GM10248 (cell line): ENCODE results near the gene HDHD5.

ENCODE experiments used
- CTCF ChIA-PET: fragments of 300-600 bp; sonication (Branson Sonifier 250); formaldehyde crosslinking; extraction: SDS; loops from one replicate; lab custom pipeline; 2021; ENCODE audit warnings: antibody characterized with exemption; lab: Yijun Ruan, JAX
- POLR2A ChIA-PET: fragments of 350-650 bp; sonication (Branson Sonifier 250); formaldehyde crosslinking; extraction: SDS; loops from one replicate; lab custom pipeline; 2020; ENCODE audit warnings: antibody characterized with exemption; lab: Yijun Ruan, JAX
- DNase-seq: peaks from one replicate; pipeline ENCODE4 v3.0.0; 2012; ENCODE audit errors: extremely low spot score
- TF ChIP-seq, protein P1 (sequence below): IDR thresholded peaks from 2 replicates; pipeline ENCODE4 v1.5.1; 2012; ENCODE audit warnings: mild to moderate bottlenecking, low read depth; ENCODE audit errors: extremely low read depth, missing control alignments, control extremely low read depth

HDHD5 gene

DNA sequence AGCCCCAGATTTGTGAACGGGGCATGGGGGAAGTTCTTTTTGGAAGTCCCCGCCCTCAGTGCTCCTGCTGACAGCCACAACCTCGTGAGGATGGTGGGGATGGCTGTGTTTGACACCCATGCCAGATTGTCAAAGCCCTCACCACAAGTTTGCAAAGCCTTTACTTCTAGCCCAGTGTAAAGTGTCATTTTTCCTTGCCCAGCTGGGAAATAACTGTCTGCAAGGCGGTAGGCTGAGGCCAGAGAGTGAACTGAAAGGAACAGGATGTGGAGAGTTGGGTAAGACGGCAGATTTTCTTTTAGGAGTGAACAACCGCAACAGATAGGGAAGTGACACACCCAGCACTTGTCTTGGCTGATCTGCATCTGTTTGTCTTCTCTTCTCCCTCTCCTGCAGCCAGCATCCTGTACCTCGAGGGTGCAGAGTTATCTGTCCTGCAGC lies 60.7 kb downstream of the HDHD5 start:
- POLR2A ChIA-PET, result no interaction called here
- CTCF ChIA-PET, result interaction anchor here (1.5 kb wide), 1 partner anchor 74 kb away, joined by 4 read pairs; no protein-coding TSS in a partner anchor
- TF ChIP-seq, protein P1, sequence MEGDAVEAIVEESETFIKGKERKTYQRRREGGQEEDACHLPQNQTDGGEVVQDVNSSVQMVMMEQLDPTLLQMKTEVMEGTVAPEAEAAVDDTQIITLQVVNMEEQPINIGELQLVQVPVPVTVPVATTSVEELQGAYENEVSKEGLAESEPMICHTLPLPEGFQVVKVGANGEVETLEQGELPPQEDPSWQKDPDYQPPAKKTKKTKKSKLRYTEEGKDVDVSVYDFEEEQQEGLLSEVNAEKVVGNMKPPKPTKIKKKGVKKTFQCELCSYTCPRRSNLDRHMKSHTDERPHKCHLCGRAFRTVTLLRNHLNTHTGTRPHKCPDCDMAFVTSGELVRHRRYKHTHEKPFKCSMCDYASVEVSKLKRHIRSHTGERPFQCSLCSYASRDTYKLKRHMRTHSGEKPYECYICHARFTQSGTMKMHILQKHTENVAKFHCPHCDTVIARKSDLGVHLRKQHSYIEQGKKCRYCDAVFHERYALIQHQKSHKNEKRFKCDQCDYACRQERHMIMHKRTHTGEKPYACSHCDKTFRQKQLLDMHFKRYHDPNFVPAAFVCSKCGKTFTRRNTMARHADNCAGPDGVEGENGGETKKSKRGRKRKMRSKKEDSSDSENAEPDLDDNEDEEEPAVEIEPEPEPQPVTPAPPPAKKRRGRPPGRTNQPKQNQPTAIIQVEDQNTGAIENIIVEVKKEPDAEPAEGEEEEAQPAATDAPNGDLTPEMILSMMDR, result no peak
- no peak for DNase-seq

DNA sequence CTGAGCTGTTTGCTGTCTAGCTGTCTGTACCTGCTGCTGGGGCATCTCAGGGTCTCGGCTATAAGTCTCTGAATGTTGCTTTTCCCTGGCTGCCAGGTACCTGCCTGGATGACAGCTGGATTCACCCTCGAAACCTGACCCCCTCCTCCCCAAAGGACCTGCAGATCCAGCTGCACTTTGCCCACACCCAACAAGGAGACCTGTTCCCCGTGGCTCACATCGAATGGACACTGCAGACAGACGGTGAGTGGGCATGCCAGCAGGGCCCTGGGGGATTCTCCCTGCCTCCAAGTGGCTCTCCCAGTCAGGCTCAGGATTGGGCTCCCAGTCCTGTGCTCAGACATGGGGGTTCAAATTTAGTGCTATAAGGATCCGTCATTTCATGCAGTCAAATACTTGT lies 61.4 kb downstream of the HDHD5 start:
- no peak for DNase-seq
- POLR2A ChIA-PET, result no interaction called here
- TF ChIP-seq, protein P1, result no peak
- CTCF ChIA-PET, result interaction anchor here (1.0 to 1.9 kb wide), 3 partner anchors 11 to 54 kb away, joined by 3 to 6 read pairs (median 3); no protein-coding TSS in a partner anchor

DNA sequence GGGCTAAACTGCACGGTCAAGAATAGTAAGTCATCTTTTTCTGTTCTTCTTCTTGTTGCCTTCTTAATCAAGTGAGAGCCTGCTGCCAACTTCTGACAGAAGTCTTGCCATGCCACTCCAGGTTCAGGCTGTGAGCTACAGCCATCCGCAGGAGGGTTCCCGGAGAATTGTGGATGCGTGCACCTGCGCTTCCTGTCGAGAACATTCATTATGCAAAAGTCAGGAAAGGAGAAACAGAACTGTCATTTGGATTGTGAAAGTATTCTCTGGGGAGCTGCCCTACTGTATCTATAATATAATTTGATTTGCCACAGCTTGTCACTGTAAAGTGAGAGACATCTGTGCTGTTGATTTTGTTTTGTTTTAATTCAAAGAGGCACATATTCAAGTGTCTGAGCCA lies 62.0 kb downstream of the HDHD5 start:
- ChIA-PET POLR2A (no interaction called here), CTCF (interaction anchor here (1.0 to 1.9 kb wide), 3 partner anchors 10 to 54 kb away, joined by 3 to 6 read pairs (median 3); no protein-coding TSS in a partner anchor)
- TF ChIP-seq, protein P1, result no peak
- DNase-seq, result no peak

DNA sequence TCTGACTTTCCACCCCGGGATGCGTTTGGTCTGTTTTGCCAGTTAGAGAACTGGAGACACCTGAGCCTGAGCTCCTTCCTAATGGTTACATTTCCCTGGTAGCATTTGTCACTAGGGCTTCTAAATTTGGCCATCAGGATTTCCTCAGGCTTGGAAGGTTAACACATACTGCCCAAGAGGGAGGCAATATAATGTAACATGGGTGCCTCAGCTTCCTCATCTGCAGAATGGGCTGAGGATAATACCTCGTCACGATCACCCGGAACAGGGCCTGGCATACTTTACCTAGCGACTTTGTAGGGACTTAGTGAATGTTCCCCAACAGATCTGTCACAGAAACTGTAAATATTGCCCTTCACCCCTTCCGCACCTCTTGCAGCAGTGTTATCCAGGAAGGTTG lies 63.0 kb downstream of the HDHD5 start:
- POLR2A ChIA-PET, result no interaction called here
- CTCF ChIA-PET, result interaction anchor here (0.9 to 1.9 kb wide), 4 partner anchors 9 to 85 kb away, joined by 3 to 10 read pairs (median 4); no protein-coding TSS in a partner anchor
- TF ChIP-seq, protein P1, result no peak
- no peak for DNase-seq

DNA sequence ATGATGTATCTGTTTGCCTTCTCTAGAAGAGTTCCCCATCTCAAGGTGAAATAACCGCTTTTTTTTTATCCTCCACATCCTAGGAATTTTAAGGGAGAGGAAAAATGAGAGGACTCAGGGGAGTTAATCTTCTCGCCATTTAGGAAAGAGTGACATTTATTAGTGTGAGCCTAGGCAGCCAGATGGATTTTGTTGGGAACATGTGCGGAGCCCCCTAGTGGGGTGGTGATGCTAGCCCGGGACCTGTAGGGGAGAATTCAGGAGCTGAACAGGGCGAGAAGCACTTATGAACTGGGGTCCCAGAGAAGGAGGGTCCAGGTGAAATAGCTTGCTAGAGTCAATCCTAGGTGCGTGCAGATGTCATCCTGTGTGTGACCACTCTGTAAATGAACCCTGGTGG lies 63.5 kb downstream of the HDHD5 start:
- no peak for DNase-seq
- TF ChIP-seq, protein P1, result no peak
- ChIA-PET POLR2A (no interaction called here), CTCF (interaction anchor here (0.9 to 1.7 kb wide), 3 partner anchors 46 to 85 kb away, joined by 3 to 10 read pairs (median 3); no protein-coding TSS in a partner anchor)

DNA sequence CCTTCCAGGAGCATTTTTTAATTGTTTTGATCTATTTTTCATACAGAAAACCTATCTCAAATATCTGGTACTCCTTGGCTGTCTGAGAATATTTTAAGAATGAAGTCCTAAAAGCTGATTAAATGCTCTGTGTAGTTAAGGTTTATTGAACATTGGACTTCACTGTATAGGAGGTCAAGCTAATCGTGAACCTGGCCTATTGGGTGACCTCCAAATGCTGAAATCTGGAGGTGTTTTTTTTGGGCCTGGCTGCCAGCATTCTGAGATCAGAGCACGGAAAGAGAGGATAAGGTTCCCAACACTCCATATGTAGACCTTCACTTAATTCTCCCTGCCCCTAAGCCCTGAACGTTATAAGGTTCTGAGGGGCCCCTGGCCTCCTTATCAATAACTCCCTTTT lies 66.0 kb downstream of the HDHD5 start:
- POLR2A ChIA-PET, result no interaction called here
- CTCF ChIA-PET, result interaction anchor here (0.9 to 1.1 kb wide), 3 partner anchors 18 to 88 kb away, joined by 3 to 4 read pairs (median 3); no protein-coding TSS in a partner anchor
- TF ChIP-seq, protein P1, result no peak
- no peak for DNase-seq
